Panc1 (cell line): ENCODE results near the gene INSL6. TPM values are rescaled to one million over a fixed set of nuclear protein-coding genes. Genes with fewer than 3 reads are reported as not detected.
A peak's percentile ranks its signal among the peaks of the same experiment; 100 is the strongest.

Experiments
- ATAC-seq: fragments of 200-7000 bp; cut with Tn5 transposase; 2 replicates; pipeline ENCODE4 v1.9.1; 2020; ENCODE audit warnings: mild to moderate bottlenecking, moderate library complexity
- Bru-seq: library from RNA; stranded (reverse); fragments of 400-500 nt; gene quantifications from one replicate; lab custom pipeline; 2021; lab: Mats Ljungman, UMichigan
- BruChase-seq, 2 experiments: library from RNA; stranded (reverse); fragments of 400-500 nt; gene quantifications; one replicate each; lab custom pipeline; 2021; lab: Mats Ljungman, UMichigan
- BruUV-seq: library from RNA; stranded (reverse); fragments of 400-500 nt; replicated peaks from 2 replicates; lab custom pipeline; 2021; lab: Mats Ljungman, UMichigan
- CTCF ChIA-PET: fragments of 300-600 bp; sonication (Branson Sonifier 250); formaldehyde crosslinking; loops from one replicate; lab custom pipeline; 2022; ENCODE audit warnings: antibody characterized with exemption; lab: Charles Lee
- POLR2A ChIA-PET: fragments of 300-600 bp; sonication (Branson Sonifier 250); formaldehyde crosslinking; loops from one replicate; lab custom pipeline; 2022; ENCODE audit warnings: antibody characterized with exemption; lab: Charles Lee
- DNase-seq: peaks from one replicate; pipeline ENCODE4 v3.0.0-alpha.2; 2010; ENCODE audit warnings: low read depth, low spot score
- H3K27ac ChIP-seq: 2 replicates; pipeline ENCODE4 v1.5.1; 2011; ENCODE audit warnings: mild to moderate bottlenecking, low read length, inconsistent platforms
- H3K27me3 ChIP-seq: fragments of 200-500 bp; sonication (Bioruptor generic); 2 replicates; pipeline ENCODE4 v1.6.0; 2014; ENCODE audit warnings: low read length, inconsistent platforms; ENCODE audit not compliant: control insufficient read depth, insufficient read depth
- H3K36me3 ChIP-seq: fragments of 200-500 bp; sonication (Bioruptor generic); 2 replicates; pipeline ENCODE4 v1.5.1; 2014; ENCODE audit warnings: inconsistent platforms, mild to moderate bottlenecking, low read length, moderate library complexity; ENCODE audit not compliant: control insufficient read depth, insufficient read depth
- H3K4me1 ChIP-seq: 2 replicates; pipeline ENCODE4 v1.5.1; 2011; ENCODE audit warnings: inconsistent platforms, mild to moderate bottlenecking, low read length, moderate library complexity; ENCODE audit not compliant: control insufficient read depth, insufficient read depth
- H3K4me3 ChIP-seq, 2 experiments: 2 replicates each; pipeline ENCODE4 v1.5.1; 2011 to 2012; ENCODE audit warnings: low read depth in 2 of 2, low read length in 2 of 2, mild to moderate bottlenecking in 2 of 2, inconsistent platforms in 1 of 2, moderate library complexity in 1 of 2
- H3K9me3 ChIP-seq: fragments of 200-500 bp; sonication (Bioruptor generic); 2 replicates; pipeline ENCODE4 v1.5.1; 2014; ENCODE audit warnings: low read depth, mild to moderate bottlenecking, inconsistent platforms, low read length, moderate library complexity; ENCODE audit not compliant: control insufficient read depth, insufficient read depth
- CTCF ChIP-seq: fragments of 450-650 bp; IDR thresholded peaks from 2 replicates; pipeline ENCODE4 v1.5.1; 2017; ENCODE audit warnings: mild to moderate bottlenecking
- POLR2AphosphoS5 ChIP-seq: IDR thresholded peaks from 2 replicates; pipeline ENCODE4 v1.6.1; 2012; ENCODE audit warnings: mild to moderate bottlenecking, low read depth, low read length, moderate library complexity
- REST ChIP-seq, 2 experiments: IDR thresholded peaks; 2 replicates each; pipeline ENCODE4 v1.6.1; 2011 to 2012; ENCODE audit warnings: low read depth in 2 of 2, control low read depth in 1 of 2, low read length in 1 of 2, mild to moderate bottlenecking in 1 of 2, moderate library complexity in 1 of 2; ENCODE audit not compliant: insufficient read depth in 1 of 2
- SIN3A ChIP-seq: IDR thresholded peaks from 2 replicates; pipeline ENCODE4 v1.6.1; 2012; ENCODE audit warnings: low read depth, mild to moderate bottlenecking, low read length, moderate library complexity, borderline replicate concordance; ENCODE audit not compliant: insufficient read depth
- TCF7L2 ChIP-seq: IDR thresholded peaks from 2 replicates; pipeline ENCODE4 v1.6.1; 2011; ENCODE audit warnings: mild to moderate bottlenecking, low read depth, low read length, inconsistent platforms
- in situ Hi-C: cut with HindIII; loops from 2 replicates; pipeline ENCODE4 v1.10.0; 2016; ENCODE audit warnings: low sequenced_read_pairs, low pct_unique_long_range_greater_than_20kb
- intact Hi-C: fragments of 100-400 bp; cut with micrococcal nuclease; formaldehyde crosslinking; loops from one replicate; pipeline ENCODE4 v1.10.0; 2022; ENCODE audit not compliant: unreplicated experiment
- long read RNA-seq: library from polyadenylated mRNA; unstranded; transcript quantifications from one replicate; pipeline ENCODE4 v2.0.0, GENCODE V29; 2021; ENCODE audit not compliant: unreplicated experiment
- polyA plus RNA-seq: library from polyadenylated mRNA; unstranded; fragments of >200 nt; gene quantifications from one replicate; pipeline ENCODE4 v1.2.1, GENCODE V29; 2012; ENCODE audit warnings: missing spikeins; ENCODE audit not compliant: insufficient read length
- total RNA-seq: library from RNA; stranded (reverse); gene quantifications from one replicate; pipeline ENCODE4 v1.2.1, GENCODE V29; 2021; ENCODE audit not compliant: unreplicated experiment

INSL6 gene
- total RNA-seq (not detected), Bru-seq, nascent RNA (percentile 1 among the genes with signal in this experiment), BruChase-seq, experiment 1, labeled RNA remaining after a 2-hour chase (not detected), BruChase-seq, experiment 2, labeled RNA remaining after a 6-hour chase (not detected)
- not detected for polyA plus RNA-seq
- long read RNA-seq = 0 reads

- H3K36me3 ChIP-seq = no peaks in the 10 kb centered on the region
- in situ Hi-C loops = no loop called here
- no peak within 1 kb of the TSS for H3K4me3 ChIP-seq
- DNase-seq (no peak), ATAC-seq (no peak)
- ChIA-PET POLR2A (no interaction called here), CTCF (interaction anchor here (1.1 kb wide), 1 partner anchor 240 kb away, joined by 3 read pairs; no protein-coding TSS in a partner anchor)
- no peaks in the 10 kb centered on the region for H3K27me3 ChIP-seq
- TF ChIP-seq REST (IDR thresholded peaks at IDR 0.05; ENCODE audit: insufficient read depth in 1 of 2, low read depth in 2 of 2, low read length in 1 of 2) = no peak
- no peak for TF ChIP-seq TCF7L2
- TF ChIP-seq CTCF = no peak
- no peak for TF ChIP-seq POLR2AphosphoS5
- no peak for TF ChIP-seq SIN3A
- BruUV-seq = no TSS peak
- H3K9me3 ChIP-seq = no peaks in the 10 kb centered on the region
- no peak within 1 kb of the TSS for H3K27ac ChIP-seq
- no peaks in the 10 kb centered on the region for H3K4me1 ChIP-seq
- intact Hi-C loops = loop anchor here (5.0 kb wide), 2 partner anchors 242 to 257 kb away; no protein-coding TSS in a partner anchor
Observed at GRCh38 chr9:5185220-5185840, at the start of gene INSL6. INSL6 (minus strand) TSS chr9:5185639; CDS start chr9:5185602, 37 bp downstream.

GRCh38 chr9:5231212-5231611 is 45.8 kb upstream of the INSL6 start, which contains the start of gene INSL4:
INSL4 (plus strand) TSS chr9:5231419; CDS start chr9:5231524, 105 bp downstream.
- POLR2A ChIA-PET = no interaction called here
- Histone ChIP-seq H3K4me3 (no peak within 1 kb of the TSS), H3K27me3 (no peaks in the 10 kb centered on the region), H3K4me1 (no peaks in the 10 kb centered on the region), H3K27ac (no peak within 1 kb of the TSS), H3K9me3 (no peaks in the 10 kb centered on the region), H3K36me3 (no peaks in the 10 kb centered on the region)
- in situ Hi-C loops (no loop called here), intact Hi-C loops (no loop called here)
- ATAC-seq = no peak
- CTCF ChIA-PET = no interaction called here
- no TSS peak for BruUV-seq
- no peak for DNase-seq
- TF ChIP-seq POLR2AphosphoS5 (no peak), CTCF (no peak), TCF7L2 (no peak), SIN3A (no peak), REST (IDR thresholded peaks at IDR 0.05; ENCODE audit: insufficient read depth in 1 of 2, low read depth in 2 of 2, low read length in 1 of 2) (no peak)
